IMR-90 (cell line): ENCODE measurements around the gene CRY2. TPM values are rescaled to one million over a fixed set of nuclear protein-coding genes. Genes with fewer than 3 reads are reported as not detected.

Experiments used
- ATAC-seq: fragments of 200-7000 bp; cut with Tn5 transposase; 2 replicates; pipeline ENCODE4 v1.9.1; 2020; ENCODE audit warnings: low read depth, mild to moderate bottlenecking, moderate library complexity
- BruUV-seq: library from RNA; stranded (reverse); fragments of 400-500 nt; replicated peaks from 2 replicates; lab custom pipeline; 2021; lab: Mats Ljungman, UMichigan
- CTCF ChIA-PET: fragments of 300-600 bp; formaldehyde crosslinking; extraction: SDS; loops from one replicate; lab custom pipeline; 2021; ENCODE audit warnings: antibody characterized with exemption; lab: Yijun Ruan, JAX
- POLR2A ChIA-PET: fragments of 300-600 bp; sonication (Branson Sonifier 250); formaldehyde crosslinking; loops from one replicate; lab custom pipeline; 2022; ENCODE audit warnings: antibody characterized with exemption; ENCODE audit not compliant: unreplicated experiment; lab: Charles Lee
- DNase-seq: peaks from one replicate; pipeline ENCODE4 v3.0.0; 2013
- H2AFZ ChIP-seq: replicated peaks from 2 replicates; pipeline ENCODE3; 2013; ENCODE audit warnings: low read length, mild to moderate bottlenecking; ENCODE audit not compliant: poor library complexity
- H2AK5ac ChIP-seq: 2 replicates; pipeline ENCODE4 v1.6.1; 2013; ENCODE audit warnings: low read depth, low read length, inconsistent platforms
- H2AK9ac ChIP-seq: replicated peaks from 2 replicates; pipeline ENCODE3; 2013; ENCODE audit warnings: mild to moderate bottlenecking, low read depth, low read length, moderate library complexity; ENCODE audit not compliant: poor library complexity
- H2BK120ac ChIP-seq: 2 replicates; pipeline ENCODE4 v1.6.1; 2013; ENCODE audit warnings: low read depth, low read length, inconsistent platforms
- H2BK15ac ChIP-seq: 3 replicates; pipeline ENCODE4 v1.6.1; 2013; ENCODE audit warnings: low read depth, low read length, inconsistent platforms
- H2BK20ac ChIP-seq: 2 replicates; pipeline ENCODE4 v1.6.1; 2013; ENCODE audit warnings: low read depth, mild to moderate bottlenecking, inconsistent platforms, low read length, moderate library complexity
- H2BK5ac ChIP-seq: 2 replicates; pipeline ENCODE4 v1.6.1; 2013; ENCODE audit warnings: mild to moderate bottlenecking, low read depth, low read length, inconsistent platforms; ENCODE audit not compliant: poor library complexity, severe bottlenecking
- H3K14ac ChIP-seq: replicated peaks from 2 replicates; pipeline ENCODE4 v1.6.1; 2013; ENCODE audit warnings: low read depth, low read length, inconsistent platforms
- H3K18ac ChIP-seq: 2 replicates; pipeline ENCODE4 v1.6.1; 2013; ENCODE audit warnings: low read depth, low read length, control low read depth
- H3K23ac ChIP-seq: 2 replicates; pipeline ENCODE4 v1.6.1; 2013; ENCODE audit warnings: low read depth, low read length, inconsistent platforms
- H3K27ac ChIP-seq: 2 replicates; pipeline ENCODE4 v1.5.1; 2013; ENCODE audit warnings: mild to moderate bottlenecking, control low read depth, low read length; ENCODE audit not compliant: insufficient read depth
- H3K27me3 ChIP-seq: 2 replicates; pipeline ENCODE4 v1.6.1; 2013; ENCODE audit warnings: low read length; ENCODE audit not compliant: control insufficient read depth, insufficient read depth
- H3K36me3 ChIP-seq: 2 replicates; pipeline ENCODE4 v1.6.1; 2013; ENCODE audit warnings: low read length, mixed read lengths; ENCODE audit not compliant: control insufficient read depth, insufficient read depth
- H3K4ac ChIP-seq: 2 replicates; pipeline ENCODE4 v1.6.1; 2013; ENCODE audit warnings: low read depth, low read length, inconsistent platforms
- H3K4me1 ChIP-seq: 2 replicates; pipeline ENCODE4 v1.6.1; 2013; ENCODE audit warnings: low read length, mixed read lengths; ENCODE audit not compliant: control insufficient read depth, insufficient read depth
- H3K4me2 ChIP-seq: 2 replicates; pipeline ENCODE4 v1.6.1; 2013; ENCODE audit warnings: low read depth, mild to moderate bottlenecking, control low read depth, low read length, moderate library complexity
- H3K4me3 ChIP-seq: 2 replicates; pipeline ENCODE4 v1.5.1; 2013; ENCODE audit warnings: low read depth, mild to moderate bottlenecking, control low read depth, low read length, moderate library complexity; ENCODE audit not compliant: insufficient read depth
- H3K56ac ChIP-seq: 2 replicates; pipeline ENCODE4 v1.6.1; 2013; ENCODE audit warnings: low read length, inconsistent platforms; ENCODE audit not compliant: insufficient read depth; ENCODE audit errors: extremely low read depth
- H3K79me1 ChIP-seq, 2 experiments: 2 replicates each; pipeline ENCODE4 v1.6.1; 2013; ENCODE audit warnings: low read length in 2 of 2, inconsistent platforms in 1 of 2, low read depth in 1 of 2
- H3K9ac ChIP-seq: 2 replicates; pipeline ENCODE4 v1.6.1; 2013; ENCODE audit warnings: low read depth, low read length, control low read depth
- H3K9me1 ChIP-seq: 2 replicates; pipeline ENCODE4 v1.6.1; 2013; ENCODE audit warnings: low read length, inconsistent platforms; ENCODE audit not compliant: insufficient read depth
- H3K9me3 ChIP-seq: 2 replicates; pipeline ENCODE4 v1.6.1; 2013; ENCODE audit warnings: low read length; ENCODE audit not compliant: control insufficient read depth, insufficient read depth
- H4K20me1 ChIP-seq: 2 replicates; pipeline ENCODE4 v1.6.1; 2013; ENCODE audit warnings: low read length, inconsistent platforms; ENCODE audit not compliant: insufficient read depth
- H4K5ac ChIP-seq: 2 replicates; pipeline ENCODE4 v1.6.1; 2013; ENCODE audit warnings: mild to moderate bottlenecking, low read depth, low read length, control low read depth
- H4K8ac ChIP-seq, 2 experiments: 2 replicates each; pipeline ENCODE4 v1.6.1; 2013; ENCODE audit warnings: low read depth in 2 of 2, low read length in 2 of 2, control low read depth in 1 of 2, inconsistent platforms in 1 of 2
- H4K91ac ChIP-seq: 2 replicates; pipeline ENCODE4 v1.6.1; 2013; ENCODE audit warnings: low read depth, low read length, inconsistent platforms; ENCODE audit not compliant: insufficient read depth
- BHLHE40 ChIP-seq: fragments of 150-350 bp; IDR thresholded peaks from 2 replicates; pipeline ENCODE4 v1.6.1; 2016; ENCODE audit warnings: mild to moderate bottlenecking, low read depth, low read length
- CEBPB ChIP-seq: IDR thresholded peaks from 2 replicates; pipeline ENCODE4 v1.6.1; 2012; ENCODE audit warnings: low read depth, low read length, improper control_type of control experiment
- CHD1 ChIP-seq: IDR thresholded peaks from 2 replicates; pipeline ENCODE4 v1.6.1; 2012; ENCODE audit warnings: low read depth, low read length, improper control_type of control experiment
- CTCF ChIP-seq: conservative IDR thresholded peaks from 2 replicates; pipeline ENCODE4 v1.5.1; 2012; ENCODE audit warnings: mild to moderate bottlenecking, low read depth, low read length, improper control_type of control experiment
- ELK1 ChIP-seq: fragments of 150-350 bp; IDR thresholded peaks from 2 replicates; pipeline ENCODE4 v1.6.1; 2016; ENCODE audit warnings: low read depth, mild to moderate bottlenecking, low read length, moderate library complexity, borderline replicate concordance
- FOS ChIP-seq: fragments of 150-350 bp; IDR thresholded peaks from 2 replicates; pipeline ENCODE4 v1.6.1; 2016; ENCODE audit warnings: low read depth, low read length
- MAFK ChIP-seq: IDR thresholded peaks from 2 replicates; pipeline ENCODE4 v1.6.1; 2012; ENCODE audit warnings: low read depth, low read length, improper control_type of control experiment
- MXI1 ChIP-seq: IDR thresholded peaks from 2 replicates; pipeline ENCODE4 v1.6.1; 2012; ENCODE audit warnings: low read depth, mild to moderate bottlenecking, low read length, moderate library complexity, borderline replicate concordance
- NFE2L2 ChIP-seq: fragments of 150-350 bp; IDR thresholded peaks from 2 replicates; pipeline ENCODE4 v1.6.1; 2016; ENCODE audit warnings: low read depth, mild to moderate bottlenecking, low read length
- POLR2A ChIP-seq: IDR thresholded peaks from 2 replicates; pipeline ENCODE4 v1.6.1; 2012; ENCODE audit warnings: mild to moderate bottlenecking, low read depth, low read length
- RAD21 ChIP-seq: IDR thresholded peaks from 2 replicates; pipeline ENCODE4 v1.6.1; 2012; ENCODE audit warnings: low read length, improper control_type of control experiment
- RCOR1 ChIP-seq: IDR thresholded peaks from 2 replicates; pipeline ENCODE4 v1.6.1; 2012; ENCODE audit warnings: mild to moderate bottlenecking, low read length, improper control_type of control experiment; ENCODE audit not compliant: insufficient replicate concordance
- SMC3 ChIP-seq: fragments of 150-350 bp; IDR thresholded peaks from 2 replicates; pipeline ENCODE4 v1.6.1; 2016; ENCODE audit warnings: low read depth, mild to moderate bottlenecking, antibody characterized with exemption, low read length, moderate library complexity
- USF2 ChIP-seq: fragments of 150-350 bp; IDR thresholded peaks from 2 replicates; pipeline ENCODE4 v1.6.1; 2017; ENCODE audit warnings: mild to moderate bottlenecking, antibody characterized with exemption, low read length, low read depth
- WGBS, 2 experiments: methylation state at CpG; one replicate each; pipeline versions ENCODE4 v1.1.5 to v1.1.7; 2013; ENCODE audit warnings: missing lambda C conversion rate in 2 of 2; ENCODE audit not compliant: insufficient read length in 1 of 2; ENCODE audit errors: extremely low coverage in 2 of 2; 5-methylcytosine and 5-hydroxymethylcytosine counted together
- dilution Hi-C: fragments of 300-500 bp; cut with HindIII; formaldehyde crosslinking; loops from one replicate; pipeline ENCODE4 v1.14.3; 2018; ENCODE audit warnings: low sequenced_read_pairs; ENCODE audit not compliant: unreplicated experiment
- in situ Hi-C: fragments of 300-500 bp; cut with MboI; formaldehyde crosslinking; loops from 3 replicates; pipeline ENCODE4 v1.14.3; 2019; ENCODE audit warnings: low sequenced_read_pairs, inconsistent platforms, mixed read lengths
- intact Hi-C: fragments of 100-400 bp; cut with micrococcal nuclease; formaldehyde crosslinking; loops from 2 replicates; pipeline ENCODE4 v1.10.0; 2022
- polyA plus RNA-seq, 3 experiments: library from polyadenylated mRNA; depleted of rRNA; stranded (reverse); fragments of >200 nt; gene quantifications; 2 replicates each; pipeline ENCODE4 v1.2.3, GENCODE V29; 2012; ENCODE audit warnings: low replicate concordance in 1 of 3
- total RNA-seq: library from RNA; depleted of rRNA; stranded (reverse); fragments of >200 nt; gene quantifications from 2 replicates; pipeline ENCODE4 v1.2.3, GENCODE V29; 2012

Gene CRY2
- total and polyA plus RNA-seq, 2 of the 4 experiments (the other 2 are of a cell fraction), result 12.2 to 13.1 TPM

GRCh38 chr11:45897556-45897955, 50.3 kb downstream of the CRY2 start:
- H2BK20ac ChIP-seq, result no peak overlapping the region
- ChIA-PET CTCF (no interaction called here), POLR2A (no interaction called here)
- no peak overlapping the region for H3K27ac ChIP-seq
- no peak overlapping the region for H2AK9ac ChIP-seq
- no peak for ATAC-seq
- 57% methylated on average over 4 of the region's 6 CpGs; no CpG with 5 or more reads in 1 of the 2 experiments for WGBS, 2 experiments
- no peaks in the 10 kb centered on the region for H3K36me3 ChIP-seq
- H3K4me2 ChIP-seq, result no peak overlapping the region
- peaks cover 19% of the 10 kb centered on the region for H4K20me1 ChIP-seq
- H4K5ac ChIP-seq, result no peak overlapping the region
- H3K9me1 ChIP-seq, result no peaks in the 10 kb centered on the region; the same call in 1 of the 2 replicates
- H3K14ac ChIP-seq, result no peak overlapping the region
- H4K91ac ChIP-seq, result no peak overlapping the region
- no peak overlapping the region for H2AK5ac ChIP-seq
- BruUV-seq, result no TSS peak
- dilution Hi-C loops, result no loop called here
- H3K9me3 ChIP-seq, result no peaks in the 10 kb centered on the region
- no peak overlapping the region for H4K8ac ChIP-seq
- peaks cover 7% of the 10 kb centered on the region; the same call in 1 of the 2 replicates for H3K4me1 ChIP-seq
- H3K27me3 ChIP-seq, result peaks cover 38% of the 10 kb centered on the region
- DNase-seq, result no peak
- intact Hi-C loops, result no loop called here
- in situ Hi-C loops, result no loop called here
- no peak overlapping the region for H2BK15ac ChIP-seq
- no peak overlapping the region for H3K9ac ChIP-seq
- no peak overlapping the region for H2BK120ac ChIP-seq
- H3K4me3 ChIP-seq, result no peak overlapping the region
- H3K79me1 ChIP-seq, result peaks cover 0 to 4% of the 10 kb centered on the region in 2 experiments; a peak in 1 of 4 replicates
- no peak overlapping the region for H3K4ac ChIP-seq
- H3K23ac ChIP-seq, result no peak overlapping the region
- TF ChIP-seq POLR2A, result no peak
- TF ChIP-seq MXI1, result no peak
- no peak for TF ChIP-seq SMC3
- no peak for TF ChIP-seq CHD1
- no peak for TF ChIP-seq ELK1
- TF ChIP-seq USF2, result no peak
- TF ChIP-seq RAD21, result no peak
- TF ChIP-seq BHLHE40, result no peak
- TF ChIP-seq RCOR1, result no peak
- no peak for TF ChIP-seq MAFK
- no peak for TF ChIP-seq NFE2L2
- TF ChIP-seq FOS, result no peak
- TF ChIP-seq CEBPB, result no peak
- TF ChIP-seq CTCF, result no peak
- H3K18ac ChIP-seq, result no peak overlapping the region
- no peak overlapping the region for H3K56ac ChIP-seq
- no peak overlapping the region for H2AFZ ChIP-seq
- no peak overlapping the region for H2BK5ac ChIP-seq
